ENCODE results near the gene DIRAS2.

DNA sequence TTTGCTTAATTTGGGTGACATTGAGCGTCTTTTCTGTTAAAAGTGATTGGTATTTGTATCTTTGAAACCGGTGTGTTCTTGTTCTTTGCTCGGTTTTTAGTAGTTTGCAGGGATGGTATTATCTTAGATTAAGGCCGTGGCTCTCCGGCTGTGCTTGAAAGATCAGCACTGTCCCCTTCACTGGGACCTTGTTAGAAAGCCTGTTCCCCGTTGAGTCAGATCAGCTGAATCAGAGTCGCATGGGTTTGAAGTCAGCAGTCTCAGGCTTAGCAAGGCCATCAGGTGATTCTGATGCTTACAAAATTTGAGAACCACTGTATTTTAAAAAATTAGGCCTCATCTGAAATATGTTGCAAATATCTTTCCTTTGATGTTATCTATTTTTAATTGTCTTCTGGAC lies 5.0 kb downstream of the DIRAS2 start:
- TF ChIP-seq, protein P1, sequence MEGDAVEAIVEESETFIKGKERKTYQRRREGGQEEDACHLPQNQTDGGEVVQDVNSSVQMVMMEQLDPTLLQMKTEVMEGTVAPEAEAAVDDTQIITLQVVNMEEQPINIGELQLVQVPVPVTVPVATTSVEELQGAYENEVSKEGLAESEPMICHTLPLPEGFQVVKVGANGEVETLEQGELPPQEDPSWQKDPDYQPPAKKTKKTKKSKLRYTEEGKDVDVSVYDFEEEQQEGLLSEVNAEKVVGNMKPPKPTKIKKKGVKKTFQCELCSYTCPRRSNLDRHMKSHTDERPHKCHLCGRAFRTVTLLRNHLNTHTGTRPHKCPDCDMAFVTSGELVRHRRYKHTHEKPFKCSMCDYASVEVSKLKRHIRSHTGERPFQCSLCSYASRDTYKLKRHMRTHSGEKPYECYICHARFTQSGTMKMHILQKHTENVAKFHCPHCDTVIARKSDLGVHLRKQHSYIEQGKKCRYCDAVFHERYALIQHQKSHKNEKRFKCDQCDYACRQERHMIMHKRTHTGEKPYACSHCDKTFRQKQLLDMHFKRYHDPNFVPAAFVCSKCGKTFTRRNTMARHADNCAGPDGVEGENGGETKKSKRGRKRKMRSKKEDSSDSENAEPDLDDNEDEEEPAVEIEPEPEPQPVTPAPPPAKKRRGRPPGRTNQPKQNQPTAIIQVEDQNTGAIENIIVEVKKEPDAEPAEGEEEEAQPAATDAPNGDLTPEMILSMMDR (IDR thresholded peaks at IDR 0.05), result no peak
- TF ChIP-seq ZFX (IDR thresholded peaks at IDR 0.05; ENCODE audit: borderline replicate concordance), result no peak
